Activated CD8-positive, alpha-beta memory T cell treated with anti-CD3 and anti-CD28 coated beads for 4 hours (primary cell): ENCODE results near the gene IGFBP2.

Experiments
- DNase-seq, 2 donors: peaks; one replicate each; pipeline ENCODE4 v3.0.0-alpha.2; 2020; ENCODE audit warnings: low read depth in 2 of 2

The IGFBP2 gene

DNA sequence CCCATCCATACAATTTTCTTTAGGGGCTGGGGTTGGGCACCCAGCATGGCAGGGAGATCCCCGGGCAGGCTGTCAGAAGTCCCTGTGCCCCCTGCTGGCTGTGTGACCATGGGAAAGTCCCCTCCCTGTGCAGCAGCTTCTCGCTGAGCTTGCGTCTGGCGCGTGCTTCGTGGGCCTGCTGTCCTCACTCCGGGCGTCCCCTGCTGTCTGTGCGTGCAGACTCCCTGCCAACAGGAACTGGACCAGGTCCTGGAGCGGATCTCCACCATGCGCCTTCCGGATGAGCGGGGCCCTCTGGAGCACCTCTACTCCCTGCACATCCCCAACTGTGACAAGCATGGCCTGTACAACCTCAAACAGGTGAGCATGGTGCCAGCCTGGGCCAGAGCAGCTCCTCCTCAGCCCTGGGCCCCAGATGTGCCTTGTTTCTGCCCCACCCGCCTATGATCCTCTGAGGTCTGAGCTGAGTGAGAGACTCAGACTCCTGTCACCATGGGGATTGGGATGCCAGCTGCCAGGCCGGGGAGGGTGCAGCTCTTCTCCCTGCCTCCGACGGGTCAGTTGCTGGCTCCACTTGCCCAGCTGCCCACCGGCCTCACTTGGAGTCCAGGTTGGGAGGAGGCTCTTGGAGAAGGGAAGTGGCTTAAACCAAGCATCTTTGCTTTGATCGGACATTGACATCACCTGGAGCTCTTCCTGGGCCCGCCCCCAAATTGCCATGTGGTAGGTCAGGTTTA lies 28.6 kb downstream of the IGFBP2 start:
- no peak for DNase-seq

DNA sequence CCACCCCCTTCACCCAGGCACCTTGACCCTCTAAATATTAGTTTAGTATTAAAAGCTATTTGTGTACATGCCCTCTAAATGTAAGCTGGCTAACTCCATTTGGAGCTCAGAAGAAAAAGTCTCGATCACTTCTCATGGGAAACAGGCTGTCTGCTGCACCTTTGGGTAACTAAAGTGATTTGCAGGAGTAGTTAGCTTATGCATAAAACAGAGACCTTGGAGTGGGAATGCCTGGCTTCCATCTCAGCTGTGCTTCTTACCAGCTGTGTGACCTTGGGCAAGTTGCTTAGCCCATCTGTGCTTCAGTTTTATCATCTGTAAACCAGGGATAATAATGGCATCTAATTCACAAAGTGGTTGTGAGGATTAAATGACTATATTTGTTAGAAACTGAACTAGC lies 29.9 kb downstream of the IGFBP2 start:
- no peak for DNase-seq

DNA sequence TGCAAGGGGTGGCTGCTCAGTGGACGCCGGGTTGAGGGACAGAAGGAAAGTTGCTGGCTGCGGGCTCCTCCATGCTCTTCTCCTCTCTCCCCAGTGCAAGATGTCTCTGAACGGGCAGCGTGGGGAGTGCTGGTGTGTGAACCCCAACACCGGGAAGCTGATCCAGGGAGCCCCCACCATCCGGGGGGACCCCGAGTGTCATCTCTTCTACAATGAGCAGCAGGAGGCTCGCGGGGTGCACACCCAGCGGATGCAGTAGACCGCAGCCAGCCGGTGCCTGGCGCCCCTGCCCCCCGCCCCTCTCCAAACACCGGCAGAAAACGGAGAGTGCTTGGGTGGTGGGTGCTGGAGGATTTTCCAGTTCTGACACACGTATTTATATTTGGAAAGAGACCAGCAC lies 30.6 kb downstream of the IGFBP2 start:
- no peak for DNase-seq

DNA sequence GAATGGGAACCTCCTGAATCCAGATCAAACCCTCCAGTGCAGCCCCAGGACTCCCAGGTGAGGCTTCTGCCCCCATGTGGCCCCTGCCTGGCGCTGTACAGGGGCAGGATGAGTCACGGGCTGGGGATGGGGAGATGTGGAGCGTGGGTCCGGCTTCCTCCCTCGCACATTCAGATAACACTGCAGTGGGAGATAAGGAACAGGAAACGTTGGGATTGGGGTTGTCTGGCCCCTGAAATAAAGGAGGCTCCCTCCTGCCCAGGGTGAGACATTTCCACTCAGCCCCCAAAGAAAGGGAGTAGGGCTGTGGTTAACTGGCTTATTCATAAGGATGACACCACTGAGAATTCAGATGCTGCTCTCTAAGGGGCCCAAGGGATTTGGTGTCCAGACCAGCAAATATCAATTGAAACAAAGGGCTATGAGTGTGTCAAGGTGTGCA lies 31.4 kb downstream of the IGFBP2 start:
- DNase-seq: no peak

DNA sequence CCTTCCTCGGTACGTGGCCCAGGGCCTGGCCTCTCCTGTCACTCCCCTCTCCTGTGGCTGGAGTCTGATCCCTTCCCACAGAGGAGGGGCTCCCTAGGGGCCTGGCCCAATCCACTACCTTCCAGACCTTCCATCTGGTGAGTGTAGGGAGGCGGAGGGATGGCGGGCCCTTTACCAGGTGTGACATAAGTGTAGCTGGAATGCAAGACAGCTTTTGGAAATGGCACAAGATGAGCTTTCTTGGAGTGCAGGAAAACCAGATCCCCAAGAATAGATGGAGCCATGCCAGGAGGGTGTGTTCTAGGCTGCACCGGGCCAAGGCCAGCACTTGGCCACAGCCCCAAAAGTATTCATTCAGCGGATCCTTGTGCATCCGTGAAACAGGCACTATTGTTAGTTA lies 32.0 kb downstream of the IGFBP2 start:
- no peak for DNase-seq

DNA sequence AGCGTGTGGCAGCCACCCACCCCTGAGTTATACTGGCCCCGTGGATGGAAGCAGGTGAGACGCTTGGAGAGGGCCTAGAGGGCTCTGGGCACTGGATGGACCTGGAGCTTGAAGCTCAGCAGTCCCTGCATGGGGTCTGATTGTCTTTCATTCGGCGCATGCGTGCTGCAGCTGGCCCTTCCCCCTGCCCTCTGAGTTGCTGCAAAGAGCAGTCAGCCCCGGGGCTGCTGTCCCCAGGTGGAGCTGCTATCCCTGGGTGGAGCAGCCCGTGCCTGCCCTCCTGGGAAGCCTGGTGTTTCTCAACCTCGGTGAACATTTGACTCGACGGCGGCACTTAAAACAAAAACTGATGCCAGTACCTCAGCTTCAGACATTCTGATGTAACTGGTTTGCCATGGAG lies 32.5 kb downstream of the IGFBP2 start:
- DNase-seq: no peak

DNA sequence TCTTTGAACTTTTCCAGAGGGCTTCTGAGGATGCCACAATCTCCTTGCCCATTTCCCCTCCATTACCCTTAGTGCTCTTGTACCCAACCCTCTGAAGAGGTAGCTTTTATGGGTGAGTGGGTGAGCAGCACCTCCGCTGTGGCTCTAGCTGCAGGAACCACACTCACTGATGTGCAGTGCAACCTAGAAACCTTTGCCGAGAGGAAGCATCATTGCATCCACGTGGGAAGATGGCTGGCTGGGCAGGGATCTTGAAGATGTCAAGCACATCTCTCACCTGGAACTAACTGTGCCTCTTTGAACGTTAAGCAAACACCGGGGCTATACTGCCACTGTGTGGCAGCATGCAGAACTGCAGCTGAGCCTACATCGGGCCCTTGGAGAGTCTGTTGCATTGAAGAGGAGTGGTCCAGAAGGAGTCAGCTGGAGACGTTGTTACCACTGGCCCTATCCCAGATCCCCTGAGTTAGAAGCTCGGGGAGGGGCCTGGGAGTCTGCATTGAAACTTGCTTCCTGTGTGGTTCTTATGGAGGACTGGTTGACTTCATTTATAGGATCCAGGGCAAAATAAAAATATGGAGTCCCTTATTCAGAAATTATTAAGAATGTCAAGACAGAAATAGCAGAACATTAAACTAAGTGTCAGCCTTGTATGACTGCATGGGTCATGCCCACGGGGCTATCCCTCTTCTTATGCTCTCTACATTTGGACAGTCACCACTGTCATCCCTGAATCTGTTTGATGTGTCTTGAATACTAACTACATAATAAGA lies 33.4 kb downstream of the IGFBP2 start:
- peak; percentile 32 to 41 for DNase-seq

DNA sequence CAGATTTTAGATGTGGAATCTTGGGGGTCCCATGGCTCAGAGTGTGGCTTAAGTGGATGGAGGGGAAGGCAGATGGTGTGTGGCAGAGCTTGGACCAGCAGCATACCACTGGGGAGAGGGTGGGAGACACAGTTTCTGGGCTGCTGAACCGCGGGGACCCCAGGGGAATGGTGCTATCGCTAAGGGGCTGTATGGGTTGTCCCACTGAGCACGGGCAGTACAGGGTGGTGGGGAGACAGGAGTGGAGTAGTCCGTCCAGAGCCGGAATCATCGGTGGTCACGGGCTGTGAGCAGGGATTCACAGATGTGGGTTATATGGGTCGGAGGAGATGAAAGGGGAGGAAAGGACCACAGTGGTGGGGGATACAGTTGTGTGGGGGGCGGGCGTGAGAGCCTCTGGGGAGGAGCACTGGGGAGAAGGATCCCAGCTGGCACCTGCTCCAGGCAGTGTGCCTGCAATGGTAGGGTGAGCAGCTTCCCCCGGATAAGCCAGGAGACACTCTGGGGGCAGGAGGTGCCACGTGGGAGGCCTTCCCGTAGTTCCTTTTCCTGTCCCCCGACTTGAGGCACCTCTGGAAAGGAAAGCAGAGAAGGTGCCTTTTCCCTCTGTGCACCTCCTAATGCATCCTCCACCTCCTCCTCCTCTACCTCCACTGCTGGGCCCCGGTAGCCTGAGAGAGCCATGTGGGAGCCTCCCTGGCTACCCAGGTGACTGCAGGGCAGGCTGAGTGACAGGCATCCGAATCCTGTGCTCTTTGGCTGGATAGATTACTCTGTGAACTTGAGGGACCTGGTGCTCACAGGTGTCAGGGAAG lies 37.3 kb downstream of the IGFBP2 start:
- no peak for DNase-seq

DNA sequence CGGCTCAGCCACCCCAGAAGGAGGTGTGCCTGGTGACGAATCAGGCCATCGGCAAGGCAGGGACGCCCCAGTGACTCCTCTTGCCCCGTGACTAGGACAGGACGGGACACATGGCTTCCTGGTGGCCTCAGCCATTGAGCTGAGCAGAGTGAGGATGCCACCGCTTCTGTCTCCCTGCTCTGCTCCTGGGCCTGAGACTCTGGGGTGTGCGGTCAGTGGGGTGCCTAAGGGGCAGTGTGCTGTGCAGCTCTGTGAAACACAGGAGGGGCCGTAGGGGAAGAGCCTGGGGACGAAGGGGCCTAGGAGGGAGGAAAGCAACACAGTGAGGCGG lies 37.8 kb downstream of the IGFBP2 start:
- DNase-seq: no peak

DNA sequence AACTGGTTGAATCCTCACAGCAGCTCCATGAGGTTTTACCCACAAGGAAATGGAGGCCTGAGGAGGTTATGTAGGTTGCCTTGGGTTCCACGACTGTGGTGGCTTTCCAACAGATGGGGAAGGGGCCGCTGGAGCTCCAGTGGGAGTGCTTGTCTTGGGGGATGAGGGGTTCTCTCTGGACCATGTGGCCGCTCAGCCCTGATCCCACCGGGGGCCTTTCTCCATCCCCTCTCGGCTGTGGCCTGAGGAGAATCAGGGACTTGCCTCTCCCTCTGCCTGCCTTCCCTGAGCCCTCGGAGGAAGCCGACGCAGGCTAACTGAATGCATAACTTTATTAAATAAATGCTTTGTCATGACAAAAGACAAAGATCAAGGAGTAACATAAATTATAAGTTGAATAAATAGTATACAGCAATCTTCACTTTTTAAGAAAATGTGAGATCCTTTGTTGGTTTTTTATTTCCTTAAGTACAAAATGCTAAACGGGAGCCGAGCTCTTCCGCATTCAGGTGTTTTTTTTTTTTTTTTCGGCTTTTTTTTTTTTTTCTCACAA lies 38.6 kb downstream of the IGFBP2 start:
- DNase-seq: no peak

DNA sequence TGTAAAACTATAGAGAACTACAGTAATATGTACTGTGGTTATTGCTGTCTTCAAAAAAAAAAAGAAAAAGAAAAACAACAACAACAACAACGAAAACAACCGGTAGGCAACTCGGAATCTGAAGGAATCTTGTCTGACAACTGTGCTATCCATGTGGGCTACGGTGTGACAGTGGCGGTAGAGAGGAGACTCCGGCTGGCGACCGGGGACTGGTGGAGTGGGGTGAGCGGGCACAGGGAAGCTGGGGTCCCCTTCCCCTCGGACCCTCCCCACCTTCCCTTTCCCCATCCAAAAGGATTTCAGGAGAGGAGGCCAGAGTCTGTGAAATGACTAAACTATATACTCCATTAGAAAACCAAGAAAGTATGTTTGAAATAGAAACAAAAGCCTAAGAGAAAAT lies 39.2 kb downstream of the IGFBP2 start:
- DNase-seq: no peak

DNA sequence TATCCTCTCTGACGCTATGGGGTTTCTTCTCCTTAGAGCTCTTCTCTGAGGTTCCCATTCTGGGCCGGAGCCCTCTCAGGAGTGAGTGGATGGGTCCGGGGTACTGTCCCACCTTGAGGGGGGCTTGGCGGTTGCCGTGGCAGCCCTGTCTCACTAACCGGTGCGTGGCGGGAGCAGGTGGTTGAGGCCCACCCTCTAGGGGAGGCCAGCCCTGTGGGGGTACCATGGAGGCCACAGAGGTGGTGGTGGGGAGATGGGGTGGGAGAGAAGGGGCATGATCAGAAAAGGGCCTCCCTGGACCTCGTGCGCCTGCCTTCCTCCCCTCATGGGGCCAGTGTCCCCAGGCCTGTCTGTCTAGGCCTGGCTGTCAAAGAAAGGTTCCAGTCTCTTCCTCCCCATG lies 39.8 kb downstream of the IGFBP2 start:
- no peak for DNase-seq

DNA sequence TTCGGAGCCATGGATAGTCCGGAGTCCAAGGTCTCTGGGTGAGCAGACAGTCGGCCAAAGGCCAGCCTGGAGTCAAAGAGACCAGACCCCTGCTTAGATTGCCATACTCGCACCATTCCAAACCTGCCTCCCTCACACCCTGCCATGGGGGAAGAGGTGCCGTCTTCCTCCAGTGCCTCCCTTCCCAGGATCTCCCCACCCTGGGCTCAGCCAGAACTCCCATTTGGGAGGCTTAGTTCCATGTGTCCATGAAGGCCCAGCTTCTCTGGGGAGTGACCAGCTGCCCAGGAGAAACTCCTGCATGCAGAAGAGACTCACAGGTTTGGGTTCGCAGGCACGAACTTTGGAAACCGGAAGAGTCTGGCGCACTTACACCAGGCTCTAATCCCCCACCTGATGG lies 40.4 kb downstream of the IGFBP2 start:
- no peak for DNase-seq

DNA sequence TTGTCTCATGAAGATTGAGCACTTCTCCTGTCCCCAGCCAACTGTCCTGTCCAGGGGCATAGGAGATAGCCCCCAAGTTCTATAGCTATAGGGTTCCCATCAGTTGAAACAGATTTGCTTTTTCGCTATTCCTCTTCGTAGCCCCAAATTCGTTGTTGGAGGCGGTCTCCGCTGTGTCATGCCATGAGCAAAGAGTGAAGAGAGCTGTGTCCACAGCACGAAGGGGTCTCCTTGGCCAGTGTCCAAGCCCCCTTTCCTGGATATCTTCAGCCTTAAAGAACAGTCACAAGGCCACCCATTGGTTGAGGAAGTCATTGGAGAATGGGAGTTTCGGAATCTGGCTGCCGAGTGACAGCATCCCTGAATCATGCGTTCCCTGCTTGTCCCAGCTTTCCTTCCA lies 41.2 kb downstream of the IGFBP2 start:
- DNase-seq: no peak

DNA sequence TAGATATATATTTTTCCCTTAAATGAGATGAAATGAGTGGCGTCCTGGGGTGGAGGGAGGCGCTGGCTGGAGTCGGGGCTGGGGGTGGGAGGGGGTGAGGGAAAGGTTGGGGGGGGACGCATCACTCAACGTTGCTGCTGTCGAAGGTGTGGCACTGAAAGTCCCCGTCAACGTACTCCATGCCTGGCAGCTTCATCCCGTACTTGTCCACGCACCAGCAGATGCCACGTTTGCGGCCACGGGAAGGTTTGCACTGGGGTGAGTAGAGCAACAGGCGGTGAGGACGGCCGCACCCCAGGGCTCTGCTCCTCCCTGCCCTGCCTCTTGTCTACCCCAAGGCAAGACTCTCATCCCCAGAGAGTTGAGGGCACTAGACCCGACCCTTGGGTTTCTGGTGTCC lies 43.4 kb downstream of the IGFBP2 start:
- DNase-seq: no peak

DNA sequence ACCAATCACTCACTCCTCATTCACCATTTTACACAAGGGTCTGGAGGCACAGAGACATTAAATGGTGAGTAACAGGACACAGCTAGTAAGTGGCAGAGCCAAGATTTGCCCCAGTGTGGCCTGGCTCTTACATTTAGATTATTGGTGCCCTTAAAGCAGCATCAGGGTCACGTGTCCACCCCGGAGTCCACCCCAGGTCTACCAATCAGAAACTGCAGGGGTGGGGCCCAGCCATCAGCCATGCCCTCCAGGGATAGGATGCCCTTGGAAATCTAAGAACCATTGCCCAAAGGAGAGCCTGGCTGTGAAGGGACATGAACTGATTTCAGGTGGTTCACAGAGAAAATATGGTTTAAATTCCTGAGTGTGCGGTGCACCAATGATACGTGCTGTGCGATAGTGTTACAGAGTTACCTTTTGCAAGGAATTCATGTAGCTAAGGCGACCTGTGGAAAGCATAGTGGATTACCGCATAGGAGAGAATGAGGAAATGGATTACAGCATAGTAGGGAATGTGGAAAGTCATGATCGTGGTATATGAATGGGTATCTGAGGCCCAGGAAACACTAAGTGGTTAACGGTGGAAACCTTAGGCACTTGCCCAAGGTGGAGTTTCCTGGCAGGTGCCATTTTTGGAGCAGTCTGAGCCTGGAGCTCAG lies 44.3 kb downstream of the IGFBP2 start:
- no peak for DNase-seq

DNA sequence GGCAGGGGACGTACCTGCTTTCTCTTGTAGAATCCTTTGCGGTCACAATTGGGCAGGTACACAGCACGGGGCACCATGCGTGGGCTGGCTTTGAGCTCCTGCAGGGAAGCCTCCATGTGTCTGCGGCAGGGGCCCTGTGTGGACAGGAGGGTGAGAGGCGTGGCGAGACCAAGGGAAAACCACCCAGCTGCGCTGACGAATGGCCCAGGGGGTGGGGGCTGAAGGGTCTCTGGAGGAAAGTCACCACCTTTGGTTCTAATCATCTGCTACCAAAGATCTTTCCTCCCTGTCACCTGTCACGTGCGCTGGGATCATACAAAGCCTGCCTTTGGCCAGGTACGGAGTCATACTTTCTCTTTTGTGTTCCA lies 44.9 kb downstream of the IGFBP2 start:
- DNase-seq: no peak

DNA sequence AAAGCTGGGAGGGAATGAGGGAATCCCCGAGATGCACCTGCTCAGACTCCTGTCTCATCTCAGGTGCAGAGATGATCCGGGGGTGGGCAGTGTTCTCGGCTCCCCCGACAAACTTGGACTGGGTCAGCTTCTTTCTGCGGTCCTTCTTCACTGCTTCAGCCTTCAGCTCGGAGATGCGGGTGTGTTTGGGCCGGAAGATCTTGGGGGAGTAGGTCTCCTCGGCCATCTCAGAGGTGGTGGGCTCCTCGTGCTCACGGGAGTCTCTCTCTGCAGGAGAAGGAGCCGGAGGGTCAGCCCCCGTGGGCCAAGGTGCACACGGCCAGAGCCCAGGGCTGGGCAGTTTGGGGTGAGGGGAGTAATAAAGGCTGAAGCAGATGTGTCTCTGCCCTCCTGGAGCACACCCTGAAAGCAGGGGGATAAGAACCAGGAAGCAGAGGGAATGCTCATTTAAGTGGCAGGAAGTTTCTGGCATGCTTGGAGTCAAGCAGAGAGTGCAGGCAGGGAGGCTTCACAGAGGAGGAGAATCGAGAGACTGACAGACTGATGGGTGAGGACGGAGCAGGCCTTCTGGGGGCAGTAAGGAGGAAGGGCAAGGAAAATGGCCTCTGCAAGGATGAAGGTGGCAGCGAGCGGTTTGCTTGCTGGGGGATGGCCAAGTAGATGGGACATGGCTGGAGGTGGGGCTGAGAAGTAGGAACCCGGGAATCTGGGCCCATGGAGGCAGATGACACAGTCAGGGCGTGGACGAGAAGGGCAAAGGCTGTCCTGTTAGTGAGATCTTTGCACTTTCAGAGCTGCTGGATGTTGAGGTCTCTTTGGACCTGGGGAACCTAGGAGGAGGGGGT lies 45.8 kb downstream of the IGFBP2 start:
- DNase-seq: no peak

DNA sequence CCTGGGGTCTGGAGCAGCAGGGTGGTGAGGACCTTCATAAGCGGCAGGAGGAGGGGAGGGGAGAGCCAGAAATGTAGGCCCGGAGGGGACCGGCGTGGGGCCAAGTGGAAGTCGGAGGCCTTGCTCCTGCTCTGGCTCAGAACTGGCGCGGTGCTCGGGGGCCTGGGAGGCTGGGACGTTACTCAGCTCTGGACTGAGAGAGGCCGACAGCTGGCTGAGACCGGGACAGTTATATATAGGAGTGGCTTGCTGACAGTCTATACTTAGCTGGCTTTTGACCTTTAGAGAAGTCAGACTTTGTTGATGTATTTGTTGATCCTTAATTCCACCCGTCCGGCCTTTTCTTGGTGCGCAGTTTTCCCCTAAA lies 46.4 kb downstream of the IGFBP2 start:
- DNase-seq: no peak

DNA sequence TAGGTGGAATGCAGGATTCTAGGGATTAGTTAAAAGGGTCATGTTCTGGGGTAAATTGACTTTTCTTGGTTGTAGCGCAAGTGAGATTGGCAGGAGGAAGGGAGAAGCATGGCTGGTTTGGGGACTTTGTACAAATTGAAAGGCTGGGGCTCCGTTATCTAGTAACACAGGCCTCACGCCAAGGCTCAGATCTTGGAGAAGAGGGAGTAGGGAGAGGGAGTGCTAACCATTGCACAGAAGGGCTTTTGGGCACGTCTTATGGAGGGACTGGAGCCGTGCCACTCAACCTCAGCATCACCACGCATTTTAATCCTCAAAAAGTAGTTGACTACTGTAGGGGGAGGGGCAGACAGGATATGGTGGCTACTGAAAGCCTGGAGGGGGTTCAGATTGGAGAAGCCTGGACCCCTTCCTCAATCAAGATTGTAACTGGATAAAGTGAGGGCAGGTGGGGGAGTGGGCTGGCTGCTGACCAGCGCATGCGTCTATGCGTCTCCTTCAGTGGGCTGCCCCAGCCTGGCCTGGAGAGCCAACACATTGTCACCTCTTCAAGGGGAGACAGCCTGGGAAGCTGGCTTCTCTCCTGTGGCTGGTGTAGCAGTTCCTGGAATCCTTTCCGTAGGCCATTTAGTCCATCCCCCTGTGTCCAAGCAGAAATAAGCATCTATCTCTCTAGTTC lies 47.9 kb downstream of the IGFBP2 start:
- DNase-seq: no peak

DNA sequence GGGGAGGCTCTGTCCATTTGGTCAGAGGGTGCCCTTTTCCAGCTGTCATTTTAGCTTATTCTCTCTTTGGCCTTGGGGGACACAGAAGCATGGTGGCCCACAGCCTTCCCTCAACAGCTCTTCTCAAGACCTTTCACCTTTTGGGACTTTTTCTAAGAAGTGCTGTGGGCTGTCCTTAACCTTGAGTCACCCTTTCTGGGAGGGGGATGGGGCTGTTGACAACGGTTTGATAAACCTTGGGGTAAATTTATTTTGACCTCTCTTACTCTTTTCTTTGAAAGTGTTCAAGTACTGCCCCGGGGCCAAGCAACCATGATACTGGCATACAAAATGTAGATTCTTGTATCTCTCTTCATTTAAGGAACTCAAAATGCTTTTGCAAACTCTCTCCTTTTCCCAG lies 48.5 kb downstream of the IGFBP2 start:
- DNase-seq: no peak
